22Rv1 (cell line): ENCODE results near the gene ABO.
"Not testable (repeated sequence)": the region's sequence is repeated elsewhere in the genome, so short reads cannot be mapped to it uniquely, and the experiment has no call there.

Source experiments
- CTCF ChIP-seq: fragments of 450-650 bp; IDR thresholded peaks from 2 replicates; pipeline ENCODE4 v1.5.1; 2017; ENCODE audit warnings: mild to moderate bottlenecking
- ZFX ChIP-seq: fragments of 450-650 bp; IDR thresholded peaks from 2 replicates; pipeline ENCODE4 v1.6.1; 2017; ENCODE audit warnings: antibody characterized with exemption, borderline replicate concordance

GRCh38 chr9:133317551-133317950, 42.5 kb upstream of the ABO start:
- TF ChIP-seq CTCF, ZFX: not testable (repeated sequence)
